Left kidney (tissue), 8 donors: ENCODE results near the gene KRTAP26-1. TPM values are rescaled to one million over a fixed set of nuclear protein-coding genes. Genes with fewer than 3 reads are reported as not detected.
A peak's percentile ranks its signal among the peaks of the same experiment; 100 is the strongest.

Experiments used
- DNase-seq: peaks from one replicate; pipeline ENCODE4 v3.0.0-alpha.2; 2013
- long read RNA-seq, 8 donors: transcript quantifications; one replicate each; lab custom pipeline, GENCODE V29; 2026
- polyA plus RNA-seq: library from polyadenylated mRNA; unstranded; fragments of 120-200 nt; gene quantifications from one replicate; pipeline ENCODE4 v1.2.1, GENCODE V29; 2013; ENCODE audit not compliant: insufficient read length

Gene KRTAP26-1, protein sequence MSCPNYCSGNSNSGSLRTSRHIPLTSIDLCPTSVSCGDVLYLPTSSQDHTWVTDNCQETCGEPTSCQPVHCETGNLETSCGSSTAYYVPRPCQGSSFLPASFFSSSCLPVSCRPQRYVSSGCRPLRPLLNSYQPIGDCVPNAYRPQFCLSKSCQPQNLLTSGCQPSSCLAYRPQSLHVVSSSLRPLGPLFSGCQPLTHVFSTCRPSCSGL
- not detected for polyA plus RNA-seq
- long read RNA-seq, donor 1 = 0 reads
- long read RNA-seq, donor 2 = 0 reads
- long read RNA-seq, donor 3 = 0 reads
- long read RNA-seq, donor 4 = 0 reads
- long read RNA-seq, donor 5 = 0 reads
- long read RNA-seq, donor 6 = 0 reads
- long read RNA-seq, donor 7 = 0 reads
- long read RNA-seq, donor 8 = 0 reads

DNA sequence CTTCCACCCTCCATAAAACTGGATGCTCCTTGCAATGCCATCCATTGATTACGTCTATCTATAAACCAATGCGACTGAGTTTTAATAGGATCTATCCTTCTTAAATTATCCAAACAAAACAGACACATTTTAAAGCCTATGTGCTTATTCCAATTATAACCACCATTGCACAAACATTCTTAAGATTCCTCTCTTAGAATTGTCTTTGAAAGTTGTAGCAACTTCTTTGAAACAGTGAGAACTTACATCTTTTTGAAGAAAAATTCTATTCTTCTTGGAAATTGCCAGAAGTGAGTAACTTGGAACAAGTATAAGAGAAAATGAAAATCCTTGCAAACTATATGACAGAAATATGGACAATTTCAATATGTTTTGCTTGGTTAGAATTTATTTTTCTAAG, at the start of gene KRTAP26-1:
TSS of gene KRTAP26-1 (minus strand) at position 101 of the 400 bp plus-strand sequence. CDS start 280 bp downstream, outside the sequence.
- DNase-seq = no peak

DNA sequence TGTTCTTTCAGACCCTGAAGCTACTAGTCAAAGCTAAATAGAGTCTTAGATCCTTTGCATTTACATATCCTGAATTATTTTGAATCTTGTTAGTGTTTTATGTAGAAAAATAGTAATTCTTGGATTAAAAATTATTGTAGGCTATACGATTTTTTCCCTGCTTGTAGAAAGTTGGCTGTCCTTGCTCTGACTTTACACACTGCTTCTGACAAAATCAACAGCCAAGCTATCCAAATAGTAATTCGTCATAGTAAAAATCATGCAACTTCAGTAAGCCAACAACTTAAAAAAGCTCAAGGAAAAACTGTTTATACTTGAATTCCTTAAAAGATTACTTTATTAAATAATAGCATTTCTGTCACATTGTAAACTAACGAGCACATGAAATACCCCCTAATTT, 35.8 kb upstream of the KRTAP26-1 start:
- no peak for DNase-seq

DNA sequence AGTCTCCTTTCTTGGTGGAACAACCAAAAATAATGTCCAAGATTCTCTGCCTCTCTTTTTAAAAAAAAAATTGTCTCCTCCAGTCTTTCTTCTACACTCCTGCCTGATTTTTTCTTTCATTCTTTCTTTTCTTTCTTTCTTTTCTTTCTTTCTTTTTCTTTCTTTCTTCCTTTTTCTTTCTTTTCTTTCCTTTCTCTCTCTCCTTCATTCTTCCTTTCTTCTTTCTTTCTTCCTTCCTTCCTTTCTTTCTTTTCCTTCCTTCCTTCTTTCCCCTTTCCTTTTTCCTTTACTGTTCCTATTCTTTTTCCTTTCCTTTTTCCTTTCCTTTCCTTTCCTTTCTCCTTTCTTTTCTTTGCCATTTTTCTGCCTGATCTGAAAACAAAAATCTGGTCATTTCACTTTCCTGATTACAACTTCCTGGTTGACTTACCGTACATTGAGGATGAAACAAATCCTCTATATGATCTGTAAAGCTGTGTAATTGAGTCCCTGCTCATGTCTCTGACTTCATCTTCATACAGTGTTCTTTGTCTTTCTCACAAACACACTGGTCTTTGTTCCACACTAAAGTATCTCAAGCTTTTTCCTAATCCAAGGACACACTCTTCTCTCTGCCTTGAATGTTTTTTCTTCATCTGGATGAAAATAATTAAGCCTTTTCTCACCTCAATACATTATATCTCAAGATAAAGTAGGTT, 34.3 kb upstream of the KRTAP26-1 start:
- no peak for DNase-seq

DNA sequence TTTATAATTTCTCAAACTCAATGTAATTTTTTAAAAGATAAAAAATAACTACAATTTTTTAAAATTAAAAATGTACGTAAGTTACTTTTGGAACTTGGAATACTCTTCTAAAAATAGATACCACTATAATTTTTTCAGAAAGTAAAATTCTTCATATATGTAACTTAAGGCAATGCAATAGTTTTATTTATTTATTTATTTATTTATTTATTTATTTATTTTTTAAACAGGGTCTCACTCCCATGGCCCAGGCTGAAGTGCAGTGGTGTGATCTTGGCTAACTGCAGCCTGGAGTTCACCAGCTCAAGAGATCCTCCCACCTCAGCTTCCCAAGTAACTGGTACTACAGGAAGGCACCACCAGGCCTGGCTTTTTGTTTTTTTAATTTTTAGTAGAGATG, 31.4 kb upstream of the KRTAP26-1 start:
- no peak for DNase-seq

DNA sequence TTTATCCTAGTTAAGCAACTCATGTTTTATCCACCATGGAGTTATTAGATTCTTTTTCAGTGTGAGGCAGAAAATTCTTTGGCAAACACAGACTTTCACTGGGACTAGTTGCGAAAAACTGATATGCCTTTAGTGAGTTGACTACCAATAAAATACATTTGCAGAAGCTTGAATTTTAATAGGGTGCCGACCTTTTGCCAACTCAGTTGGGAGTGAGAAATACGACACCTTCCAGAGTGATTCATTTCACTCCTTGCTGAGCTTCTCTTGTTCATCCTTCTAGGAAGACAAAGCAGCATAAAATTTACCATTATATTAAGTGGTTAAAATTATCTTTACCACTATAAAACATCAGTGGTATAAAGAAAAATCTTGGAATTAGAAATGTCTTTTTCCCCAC, 29.5 kb upstream of the KRTAP26-1 start:
- DNase-seq = no peak

DNA sequence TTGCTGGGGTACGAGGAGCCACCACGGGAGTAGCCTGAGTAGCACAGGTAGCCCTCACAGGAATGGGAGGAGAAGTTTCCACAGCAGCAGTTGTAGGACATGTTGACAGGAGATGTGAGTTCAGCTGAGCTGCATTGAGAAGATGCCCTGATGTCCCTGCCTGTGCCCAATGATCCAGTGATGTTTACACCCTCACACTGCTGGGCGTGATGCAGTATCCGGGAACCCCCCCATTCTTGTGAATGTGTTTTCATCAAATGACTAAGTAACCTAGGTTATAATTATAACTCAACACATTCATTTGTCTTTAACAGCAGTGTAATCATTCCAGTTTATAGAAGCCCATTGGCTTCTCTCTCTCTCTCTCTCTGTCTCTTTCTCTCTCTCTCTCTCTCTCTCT, 28.4 kb upstream of the KRTAP26-1 start, which contains the start of gene KRTAP23-1:
TSS of gene KRTAP23-1 (minus strand) at position 101 of the 400 bp plus-strand sequence. CDS start at position 101, 0 bp downstream.
- no peak for DNase-seq

DNA sequence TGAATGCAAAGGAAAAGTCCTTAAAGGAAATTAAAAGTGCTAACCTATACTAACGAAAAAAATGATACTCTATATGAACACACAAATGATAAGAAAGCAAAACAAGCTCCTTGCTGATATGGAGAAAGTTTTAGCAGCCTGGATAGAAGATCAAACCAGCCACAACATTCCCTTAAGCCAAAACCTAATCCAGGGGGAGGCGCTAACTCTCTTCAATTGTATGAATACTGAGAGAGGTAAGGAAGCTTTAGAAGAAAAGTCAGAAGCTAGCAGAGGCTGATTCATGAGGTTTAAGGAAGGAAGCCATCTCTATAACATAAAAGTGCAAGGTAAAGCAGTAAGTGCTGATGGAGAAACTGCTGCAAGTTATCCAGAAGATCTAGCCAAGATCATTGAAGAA, 24.9 kb upstream of the KRTAP26-1 start:
- no peak for DNase-seq

DNA sequence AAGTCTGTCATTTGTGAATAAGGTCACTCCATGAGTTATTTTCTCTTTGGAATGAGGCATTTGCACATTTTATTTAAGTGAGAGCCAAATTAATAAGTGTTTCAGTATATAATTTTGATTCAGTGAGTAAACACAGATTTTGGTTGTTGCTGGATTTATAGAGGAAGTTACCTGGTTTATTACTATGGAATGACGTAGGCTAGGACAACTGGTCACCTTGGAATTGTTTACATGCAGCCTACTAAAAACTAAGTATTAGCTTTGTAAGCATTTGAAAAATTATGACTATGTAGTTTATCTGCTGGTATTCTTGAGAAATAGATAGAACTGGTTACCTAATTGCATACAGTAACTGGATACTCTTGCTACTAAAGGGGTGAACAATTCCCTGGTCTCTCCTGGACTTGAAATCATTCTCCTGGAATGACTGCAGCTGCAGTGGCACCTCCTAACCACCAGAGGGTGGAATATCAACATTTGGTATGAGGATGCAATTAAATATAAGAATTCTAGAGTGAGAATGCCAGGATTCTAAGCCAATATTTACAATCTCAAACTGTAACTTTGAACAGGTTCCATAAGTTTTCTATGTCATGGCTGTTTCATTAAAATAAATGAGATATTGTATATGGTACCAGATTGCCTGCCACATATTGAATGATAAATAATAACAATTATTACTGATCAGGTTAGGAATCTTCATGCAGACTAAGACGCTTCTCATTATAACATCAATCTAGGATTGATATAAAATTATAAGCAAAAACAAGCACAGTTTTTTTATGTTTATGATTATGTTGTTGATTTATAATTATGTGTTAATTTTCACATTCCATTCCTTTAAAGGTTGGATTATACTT, 20.8 kb upstream of the KRTAP26-1 start:
- DNase-seq = peak; percentile 44

DNA sequence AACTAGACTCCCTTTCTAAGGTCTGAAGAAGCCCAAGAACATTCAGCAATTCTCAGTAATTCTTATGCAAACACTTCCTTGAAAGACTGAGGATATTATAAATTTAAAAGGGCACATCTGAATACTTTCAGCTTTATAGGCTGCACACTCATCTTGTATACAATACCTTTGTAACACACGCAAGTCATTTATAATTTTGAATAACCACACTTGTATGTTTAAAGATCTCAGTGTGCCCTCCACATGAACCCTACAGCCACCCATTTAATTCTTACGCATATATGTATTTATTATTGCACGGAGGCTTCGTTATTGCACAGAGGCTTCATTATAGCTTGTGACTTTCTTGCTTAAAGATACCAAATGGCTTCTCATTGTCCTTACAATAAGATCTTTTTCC, 18.6 kb upstream of the KRTAP26-1 start:
- DNase-seq = no peak

DNA sequence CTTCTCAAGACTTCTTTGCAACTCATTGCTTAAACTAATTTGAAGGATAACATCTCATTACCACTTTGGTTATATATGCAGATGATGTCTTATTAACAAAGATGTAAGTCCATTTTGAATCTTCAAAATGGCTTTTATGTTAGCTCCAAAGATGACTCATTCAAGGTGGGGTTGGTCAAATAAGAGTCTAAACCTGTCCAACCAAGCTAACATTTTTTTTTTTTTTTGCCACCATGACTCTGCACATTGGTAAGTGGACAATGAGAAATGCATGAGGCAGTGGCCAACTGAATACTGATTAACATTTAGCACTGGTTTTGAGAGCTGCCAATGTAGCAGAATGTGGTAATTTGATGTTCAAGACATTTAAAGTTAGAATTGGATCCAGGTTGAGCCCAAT, 17.7 kb upstream of the KRTAP26-1 start:
- no peak for DNase-seq

DNA sequence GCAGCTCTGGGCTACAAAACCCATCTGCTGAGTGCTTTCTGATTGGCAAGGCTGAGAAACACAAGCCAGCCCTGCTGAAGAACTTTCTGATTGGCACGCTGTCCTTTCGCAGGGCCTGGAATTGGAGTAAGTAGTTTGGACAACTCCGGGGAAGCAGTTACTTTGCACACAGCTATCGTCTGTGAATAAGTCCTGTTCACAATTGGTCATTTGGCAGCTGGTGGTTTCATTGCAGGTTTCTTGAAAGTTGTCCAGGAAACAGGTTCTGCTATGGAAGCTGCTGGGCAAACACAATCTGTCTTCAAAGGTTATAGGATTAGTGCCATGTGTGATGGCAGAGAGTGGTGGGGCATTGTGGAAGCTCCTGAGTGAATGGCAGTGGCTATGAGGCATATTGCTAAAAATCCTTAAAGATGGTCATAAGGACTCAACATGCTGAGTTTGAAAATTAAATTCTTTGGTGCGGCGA, 17.2 kb upstream of the KRTAP26-1 start, which contains the start of gene KRTAP27-1:
TSS of gene KRTAP27-1 (minus strand) at position 419 of the 469 bp plus-strand sequence. CDS start at position 393, 26 bp downstream.
- no peak for DNase-seq

DNA sequence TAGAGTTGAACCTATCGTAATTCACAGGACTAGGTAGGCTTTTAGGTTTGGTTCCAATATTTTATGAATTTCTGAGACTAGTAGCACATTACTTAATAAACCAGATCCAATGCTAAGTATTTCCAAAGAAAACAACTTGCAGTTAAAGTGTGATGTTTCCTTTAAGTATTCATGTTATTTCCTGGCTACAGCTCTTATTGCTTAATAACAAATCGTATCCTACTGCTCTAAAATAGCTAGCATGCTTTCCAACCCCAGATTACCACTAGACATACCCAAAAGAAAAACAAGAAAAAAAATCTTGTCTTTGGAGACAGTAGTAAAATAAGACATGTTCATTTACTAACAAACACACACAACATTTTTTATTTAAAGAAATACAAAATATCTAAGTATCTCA, 16.5 kb upstream of the KRTAP26-1 start:
- DNase-seq = no peak

DNA sequence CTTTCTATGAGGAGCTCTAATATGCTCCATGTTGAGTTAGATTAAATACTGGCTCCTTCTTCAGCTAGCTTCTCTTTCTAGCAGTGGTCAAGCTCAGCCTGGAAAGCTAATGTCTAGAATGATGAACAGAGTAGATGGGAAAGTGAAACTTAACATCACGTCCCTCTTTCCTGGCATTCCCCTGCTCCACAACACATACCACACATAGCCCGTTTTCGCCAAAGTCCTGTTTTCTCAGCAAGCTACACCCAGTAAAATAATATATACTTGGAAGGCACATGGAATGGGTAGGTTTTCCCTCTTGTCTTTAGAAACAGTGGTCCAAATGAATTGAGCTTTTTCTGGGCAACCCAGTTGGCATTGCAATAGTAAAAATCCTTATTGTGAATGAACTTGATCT, 13.6 kb upstream of the KRTAP26-1 start:
- no peak for DNase-seq

DNA sequence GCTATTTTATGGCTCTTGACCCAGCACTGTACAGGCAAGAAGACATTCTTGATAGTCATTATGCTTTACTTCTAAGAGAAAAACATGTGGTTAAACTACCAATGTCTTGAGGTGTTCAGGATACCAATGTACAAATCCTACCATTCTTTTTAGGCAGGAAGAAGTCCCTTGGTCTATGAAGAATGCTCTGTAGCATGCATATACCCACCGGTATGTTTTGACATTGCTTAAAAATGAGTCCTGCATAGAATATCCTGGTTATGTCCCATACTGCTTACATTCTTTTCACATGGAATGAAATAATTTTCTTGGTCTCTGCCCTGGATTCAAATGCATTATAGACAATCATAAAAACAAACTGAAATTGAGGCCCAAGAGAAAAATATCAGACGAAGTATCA, 12.6 kb upstream of the KRTAP26-1 start:
- DNase-seq = no peak

DNA sequence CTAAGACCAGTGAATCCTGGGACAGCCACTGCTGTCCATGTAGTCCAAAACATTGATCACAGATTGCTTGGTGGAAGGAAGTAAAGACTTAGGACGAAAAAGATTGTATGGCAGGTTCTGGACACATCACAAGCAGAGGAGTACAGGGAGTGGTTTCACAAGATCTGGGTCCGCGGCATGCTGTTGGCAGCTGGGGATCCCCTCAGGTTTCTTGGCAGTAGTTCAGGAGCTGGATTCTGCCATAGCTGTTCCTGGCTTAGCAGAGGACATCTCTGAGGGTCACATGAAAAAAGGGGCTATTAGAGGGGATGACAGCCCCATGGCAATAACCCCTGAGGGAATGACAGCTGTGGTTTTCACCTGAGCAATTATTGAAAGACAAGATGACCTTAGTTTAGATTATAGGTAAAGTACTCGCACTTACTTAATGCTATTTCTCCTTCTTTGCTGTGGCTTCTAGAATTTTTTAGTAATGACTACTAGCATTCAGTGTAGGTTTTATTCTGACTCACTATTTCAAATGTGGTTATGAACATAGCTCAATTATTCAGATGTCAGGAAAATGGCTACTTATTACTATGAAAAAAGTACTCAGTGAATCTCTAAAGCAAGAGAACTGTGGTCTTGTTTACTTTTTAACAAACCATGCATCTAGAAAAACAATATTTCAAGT, 9.2 kb upstream of the KRTAP26-1 start:
- DNase-seq = no peak

DNA sequence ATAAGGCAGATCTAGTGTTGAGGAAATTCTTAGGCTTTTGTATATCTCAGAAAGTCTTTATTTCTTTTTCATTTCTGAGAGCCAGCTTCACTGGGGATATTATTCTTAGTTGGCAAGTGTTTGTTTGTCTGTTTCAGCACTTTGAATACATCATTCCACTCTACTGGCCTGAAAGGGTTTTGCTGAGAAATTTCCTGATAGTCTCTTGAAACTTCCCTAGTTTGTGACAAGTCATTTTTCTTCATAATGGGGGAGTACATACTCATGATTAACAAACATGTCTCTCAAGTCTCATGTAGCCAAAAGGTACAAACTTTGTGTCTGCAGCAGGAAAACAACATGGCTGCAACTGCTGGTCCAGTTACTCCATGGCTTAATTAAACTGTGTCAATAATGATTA, 6.3 kb upstream of the KRTAP26-1 start:
- DNase-seq = no peak

DNA sequence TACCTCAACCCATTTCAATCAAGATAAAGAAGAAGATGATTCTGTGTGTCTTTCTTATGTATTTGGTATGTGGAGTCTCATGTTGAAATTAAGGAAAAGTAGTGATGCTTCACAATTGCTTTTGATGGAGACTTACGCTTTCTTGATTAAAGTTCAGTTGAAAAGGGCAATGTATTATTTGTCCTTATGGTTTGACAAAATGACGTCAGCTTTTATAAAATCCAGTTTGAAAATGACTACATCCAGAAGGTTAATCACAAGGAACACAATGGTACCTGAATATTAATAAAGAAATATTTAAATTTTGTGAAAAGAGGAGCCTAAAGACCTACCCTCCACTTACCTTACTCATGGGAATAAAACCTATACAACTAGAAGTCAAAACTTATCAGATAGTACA, 4.4 kb downstream of the KRTAP26-1 start:
- no peak for DNase-seq

DNA sequence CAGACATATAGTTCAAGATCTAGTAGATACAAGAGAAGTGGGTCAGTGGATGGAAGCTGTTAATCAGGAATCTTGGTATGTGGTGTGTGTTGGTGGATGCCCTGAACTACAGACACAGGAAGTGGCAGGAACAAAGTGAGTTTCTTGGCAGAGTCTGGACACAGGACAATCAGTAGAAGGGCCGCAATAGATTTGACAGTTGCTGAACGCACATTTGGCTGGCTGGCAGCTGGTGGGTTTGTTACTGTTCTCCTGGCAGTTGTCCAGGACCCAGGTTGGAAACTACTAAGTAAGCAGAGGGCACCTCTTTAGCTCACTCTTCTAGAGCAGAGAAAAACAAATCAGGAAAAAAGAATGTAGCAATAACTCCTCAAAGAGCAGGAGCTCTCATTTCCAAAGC, 13.2 kb downstream of the KRTAP26-1 start:
- no peak for DNase-seq

DNA sequence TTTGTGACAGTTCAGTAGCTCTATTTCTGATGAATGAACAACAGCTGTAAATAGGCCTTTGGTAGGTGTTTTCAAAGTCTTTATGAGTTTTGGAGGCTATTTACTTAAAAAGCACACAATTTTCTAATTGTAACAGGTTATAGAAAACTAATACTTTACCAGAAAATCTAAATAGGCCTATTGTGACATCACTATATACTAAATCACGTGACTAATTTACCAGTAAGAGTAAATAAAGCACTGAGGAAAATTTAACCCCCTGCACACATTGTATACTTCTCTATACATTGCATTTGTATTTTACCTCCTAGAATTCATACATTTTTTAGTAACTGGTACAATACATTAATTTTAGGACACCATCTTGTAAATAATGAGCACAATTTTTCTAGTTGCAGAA, 15.0 kb downstream of the KRTAP26-1 start:
- DNase-seq = no peak

DNA sequence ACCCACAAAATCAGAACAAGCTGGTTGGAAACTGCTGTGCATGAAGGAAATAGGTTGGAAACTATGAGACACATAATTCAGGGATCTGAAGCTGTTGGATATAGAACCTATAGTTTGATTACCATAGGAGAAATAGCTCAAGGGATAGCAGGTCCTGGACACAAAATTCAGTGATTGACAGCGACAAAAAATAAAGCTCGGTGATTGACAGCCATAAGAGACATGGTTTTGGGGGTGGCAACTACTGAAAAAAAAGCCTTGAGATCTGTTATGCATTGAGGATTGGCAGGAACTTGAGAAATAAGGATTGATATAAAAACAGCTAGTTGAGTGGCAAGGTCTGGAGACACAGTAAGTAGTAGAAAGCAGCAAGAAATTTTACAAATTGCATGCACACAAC, 30.9 kb downstream of the KRTAP26-1 start, which contains the start of gene KRTAP25-1:
TSS of gene KRTAP25-1 (minus strand) at position 300 of the 400 bp plus-strand sequence. CDS start at position 276, 24 bp downstream.
- DNase-seq = no peak

DNA sequence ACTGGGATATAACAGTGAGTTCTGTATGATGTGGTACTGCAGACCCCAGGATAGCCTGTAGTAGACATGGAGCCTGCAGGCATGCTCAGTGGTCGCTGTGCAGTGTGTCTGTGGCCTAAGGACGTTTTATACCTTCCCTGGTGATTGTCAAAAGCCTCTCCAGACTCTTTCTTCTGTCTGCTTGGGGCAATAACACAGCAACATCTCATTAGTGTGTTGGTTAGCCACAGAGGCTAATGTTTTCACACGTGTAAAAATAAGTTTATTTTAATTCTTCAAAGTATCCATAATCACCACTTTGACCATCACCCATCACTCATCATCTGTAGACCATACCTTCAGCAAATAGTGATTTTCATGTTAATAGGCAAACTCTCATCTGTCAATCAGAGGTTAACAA, 37.3 kb downstream of the KRTAP26-1 start, which contains the start of gene KRTAP24-1:
TSS of gene KRTAP24-1 (minus strand) at position 101 of the 400 bp plus-strand sequence. CDS start at position 83, 18 bp downstream.
- no peak for DNase-seq
